Measurements from ENCODE around the gene SMIM29.
A peak's percentile ranks its signal among the peaks of the same experiment; 100 is the strongest.

SMIM29 gene

DNA sequence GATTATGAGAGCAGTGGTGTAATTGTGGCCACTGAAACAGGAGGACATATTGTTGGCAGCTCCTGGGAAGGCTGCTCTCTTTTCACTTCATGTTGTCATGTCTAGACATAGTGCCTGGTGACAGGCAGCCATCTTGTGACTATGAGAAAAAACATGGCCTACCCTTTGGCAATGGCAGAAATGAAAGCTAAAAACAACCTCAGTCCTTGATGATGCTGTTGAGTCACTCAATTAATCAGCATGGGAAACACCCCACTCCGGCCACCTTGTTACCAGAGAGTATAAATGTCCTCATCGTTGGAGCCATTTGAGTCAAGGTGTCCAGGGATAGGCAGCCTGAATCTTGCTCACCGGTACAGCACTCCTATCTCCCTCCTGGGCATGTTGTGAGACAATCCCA, 43.3 kb downstream of the SMIM29 start:
- no peak for DNase-seq (ENCODE audit: extremely low read depth, low read depth)
- TF ChIP-seq, protein P1, sequence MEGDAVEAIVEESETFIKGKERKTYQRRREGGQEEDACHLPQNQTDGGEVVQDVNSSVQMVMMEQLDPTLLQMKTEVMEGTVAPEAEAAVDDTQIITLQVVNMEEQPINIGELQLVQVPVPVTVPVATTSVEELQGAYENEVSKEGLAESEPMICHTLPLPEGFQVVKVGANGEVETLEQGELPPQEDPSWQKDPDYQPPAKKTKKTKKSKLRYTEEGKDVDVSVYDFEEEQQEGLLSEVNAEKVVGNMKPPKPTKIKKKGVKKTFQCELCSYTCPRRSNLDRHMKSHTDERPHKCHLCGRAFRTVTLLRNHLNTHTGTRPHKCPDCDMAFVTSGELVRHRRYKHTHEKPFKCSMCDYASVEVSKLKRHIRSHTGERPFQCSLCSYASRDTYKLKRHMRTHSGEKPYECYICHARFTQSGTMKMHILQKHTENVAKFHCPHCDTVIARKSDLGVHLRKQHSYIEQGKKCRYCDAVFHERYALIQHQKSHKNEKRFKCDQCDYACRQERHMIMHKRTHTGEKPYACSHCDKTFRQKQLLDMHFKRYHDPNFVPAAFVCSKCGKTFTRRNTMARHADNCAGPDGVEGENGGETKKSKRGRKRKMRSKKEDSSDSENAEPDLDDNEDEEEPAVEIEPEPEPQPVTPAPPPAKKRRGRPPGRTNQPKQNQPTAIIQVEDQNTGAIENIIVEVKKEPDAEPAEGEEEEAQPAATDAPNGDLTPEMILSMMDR (IDR thresholded peaks at IDR 0.05; ENCODE audit: low read depth, low read length, missing control alignments), result no peak
- no peak overlapping the region for H3K4me3 ChIP-seq (replicated peaks; ENCODE audit: low read depth, low read length)

DNA sequence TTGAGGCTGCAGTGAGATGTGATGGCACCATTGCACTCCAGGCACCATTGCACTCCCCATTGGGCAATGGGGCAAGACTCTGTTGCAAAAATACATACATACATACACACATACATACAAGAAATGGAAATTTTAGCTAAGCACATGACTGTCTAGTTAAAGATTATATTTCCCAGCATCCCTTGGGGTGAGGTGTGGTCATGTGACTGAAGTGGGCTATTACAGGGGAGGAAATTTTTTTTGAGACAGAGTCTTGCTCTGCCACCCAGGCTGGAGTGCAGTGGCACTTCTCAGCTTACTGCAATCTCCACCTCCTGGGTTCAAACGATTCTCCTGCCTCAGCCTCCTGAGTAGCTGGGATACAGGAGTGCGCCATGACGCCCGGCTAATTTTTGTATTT, 44.1 kb downstream of the SMIM29 start:
- TF ChIP-seq, protein P1 (IDR thresholded peaks at IDR 0.05; ENCODE audit: low read depth, low read length, missing control alignments), result no peak
- DNase-seq (ENCODE audit: extremely low read depth, low read depth), result no peak
- H3K4me3 ChIP-seq (replicated peaks; ENCODE audit: low read depth, low read length), result no peak overlapping the region

DNA sequence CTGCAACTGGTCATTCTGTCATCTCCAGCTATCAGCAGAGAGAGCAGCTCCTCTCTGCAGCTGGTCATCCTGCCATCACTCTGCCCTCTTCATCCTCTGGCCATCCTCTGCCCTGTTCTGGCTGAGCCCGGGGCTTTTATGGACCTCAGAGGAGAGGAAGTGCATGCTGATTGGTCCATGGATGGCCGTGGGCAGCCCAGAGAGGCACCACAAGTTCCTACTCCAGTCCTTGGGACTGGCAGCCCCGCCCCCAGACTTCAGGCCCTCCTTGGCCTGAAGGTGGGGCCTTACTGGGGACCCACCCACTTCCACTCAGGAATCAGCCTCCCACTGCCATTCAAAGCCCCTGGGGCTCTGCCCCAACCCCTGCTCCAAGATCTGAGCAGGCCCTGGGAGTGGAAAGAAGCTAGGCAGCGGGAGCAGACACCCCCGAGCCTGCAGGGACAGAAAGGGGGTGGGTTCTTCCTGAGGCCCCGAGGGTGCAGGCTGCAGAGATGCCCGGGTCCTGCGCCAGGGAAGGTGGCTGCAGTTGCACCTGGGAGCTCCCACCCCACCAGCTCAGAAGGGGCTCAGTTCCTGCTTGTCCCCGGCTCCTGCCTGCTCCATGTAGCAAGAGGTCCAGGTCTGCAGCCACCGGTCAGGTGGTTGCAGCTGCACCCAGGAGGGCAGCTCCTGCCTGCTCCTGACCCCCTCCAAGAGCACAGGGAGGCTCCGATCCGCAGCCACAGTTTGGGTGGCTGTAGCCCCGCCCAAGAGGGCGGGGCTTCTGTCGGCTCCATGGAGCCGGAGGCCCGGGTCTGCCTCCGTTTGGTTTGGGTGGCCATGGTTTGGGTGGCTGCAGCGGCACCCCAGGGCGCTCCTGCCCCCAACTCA, 46.2 kb downstream of the SMIM29 start:
- DNase-seq (ENCODE audit: extremely low read depth, low read depth), result no peak
- no peak overlapping the region for H3K4me3 ChIP-seq (replicated peaks; ENCODE audit: low read depth, low read length)
- TF ChIP-seq, protein P1 (IDR thresholded peaks at IDR 0.05; ENCODE audit: low read depth, low read length, missing control alignments), result no peak

DNA sequence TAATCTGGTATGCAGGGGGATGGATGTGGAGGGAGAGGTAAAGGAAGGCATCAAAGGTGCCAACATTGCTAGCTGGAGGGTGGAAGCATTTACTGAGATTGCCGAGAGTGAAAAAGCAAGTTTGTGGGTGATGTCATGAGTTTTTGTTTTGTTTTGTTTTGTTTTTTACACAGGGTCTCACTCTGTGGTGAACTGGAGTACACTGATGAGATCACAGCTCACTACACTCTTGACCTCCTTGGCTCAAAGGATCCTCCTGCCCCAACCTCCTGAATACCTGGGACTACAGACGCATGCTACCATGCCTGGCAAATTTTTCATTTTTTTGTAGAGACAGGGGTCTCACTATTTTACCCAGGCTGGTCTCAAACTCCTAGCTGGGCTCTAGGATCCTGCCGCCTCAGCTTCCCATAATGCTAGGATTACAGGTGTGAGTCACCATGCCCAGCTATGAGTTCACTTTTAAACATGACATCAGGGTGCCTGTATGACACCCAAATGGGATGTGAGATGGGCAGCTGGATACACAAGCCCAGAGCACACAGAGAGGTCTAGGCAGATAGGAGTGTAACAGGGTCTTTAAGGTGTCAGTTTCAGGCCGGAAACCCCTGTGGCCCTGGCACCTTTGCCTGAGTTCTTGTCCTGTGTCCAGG, 47.2 kb downstream of the SMIM29 start:
- DNase-seq (ENCODE audit: extremely low read depth, low read depth), result no peak
- no peak overlapping the region for H3K4me3 ChIP-seq (replicated peaks; ENCODE audit: low read depth, low read length)
- TF ChIP-seq, protein P1 (IDR thresholded peaks at IDR 0.05; ENCODE audit: low read depth, low read length, missing control alignments), result no peak

DNA sequence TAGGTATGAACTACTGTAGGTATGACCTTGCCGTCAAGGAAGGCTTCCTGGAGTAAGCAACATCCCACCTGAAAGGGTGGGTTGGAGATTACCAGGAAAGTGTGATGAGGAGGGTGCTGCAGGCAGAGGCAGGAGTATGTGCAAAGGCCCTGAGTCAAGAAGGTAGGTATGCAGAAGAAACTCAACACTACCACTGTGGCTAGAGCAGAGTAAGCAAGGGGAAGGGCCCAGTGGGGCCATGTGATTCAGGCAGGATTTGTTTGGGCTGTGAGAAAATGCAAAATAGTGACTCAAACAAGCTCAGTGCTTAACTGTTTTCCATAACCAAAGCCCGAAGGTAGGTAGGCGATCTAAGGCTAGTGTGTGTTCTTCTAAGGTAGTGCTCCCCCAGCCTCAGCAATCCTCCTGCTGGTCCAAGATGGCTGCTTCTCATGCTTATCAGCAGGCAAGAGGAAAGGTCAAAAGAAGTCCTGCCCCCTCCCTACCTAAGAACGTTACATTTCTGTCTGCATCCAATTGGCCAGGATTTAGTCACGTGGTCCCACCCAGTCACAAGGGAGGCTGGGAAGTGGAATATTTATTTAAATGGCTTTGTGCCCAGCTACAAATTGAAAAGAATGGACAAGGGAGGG, 48.4 kb downstream of the SMIM29 start:
- no peak overlapping the region for H3K4me3 ChIP-seq (replicated peaks; ENCODE audit: low read depth, low read length)
- TF ChIP-seq, protein P1 (IDR thresholded peaks at IDR 0.05; ENCODE audit: low read depth, low read length, missing control alignments), result no peak
- DNase-seq (ENCODE audit: extremely low read depth, low read depth), result no peak

DNA sequence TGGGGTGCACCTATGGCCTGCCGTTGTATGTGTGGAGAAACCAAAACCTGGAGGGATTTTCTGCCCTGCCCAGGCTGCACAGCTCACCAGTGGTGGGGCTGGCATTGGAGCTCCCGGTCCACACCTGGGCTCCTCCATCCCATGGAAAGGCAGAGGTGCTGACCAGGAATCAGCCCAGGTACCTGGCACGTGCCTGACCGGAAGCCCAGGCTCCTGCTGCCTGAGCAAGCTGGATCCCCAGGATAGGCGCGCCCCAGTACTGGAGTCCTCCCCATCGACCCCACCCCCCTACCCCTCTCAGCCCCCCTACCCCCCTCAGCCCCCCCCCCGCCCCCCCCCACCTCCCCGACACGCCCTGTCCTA, 52.0 kb downstream of the SMIM29 start:
- TF ChIP-seq, protein P1 (IDR thresholded peaks at IDR 0.05; ENCODE audit: low read depth, low read length, missing control alignments), result no peak
- DNase-seq (ENCODE audit: extremely low read depth, low read depth), result no peak
- H3K4me3 ChIP-seq (replicated peaks; ENCODE audit: low read depth, low read length), result peak overlapping the region; percentile 36

All from HFF-Myc (cell line).